ENCODE data around the gene RHOU. TPM values are rescaled to one million over a fixed set of nuclear protein-coding genes. Genes with fewer than 3 reads are reported as not detected.
"Not testable (repeated sequence)": the region's sequence is repeated elsewhere in the genome, so short reads cannot be mapped to it uniquely, and the experiment has no call there.

The RHOU gene
- total RNA-seq, 1 experiment from 2014 or later = 6.5 TPM

GRCh38 chr1:228768355-228769000, 33.2 kb downstream of the RHOU start:
- BruUV-seq (replicated peaks) = no TSS peak
- intact Hi-C loops (cut with micrococcal nuclease; ENCODE audit: unreplicated experiment) = no loop called here
- Mint-ChIP-seq H3K27ac (ENCODE audit: unreplicated experiment) (peak overlapping the region; percentile 18), H3K27me3 (ENCODE audit: unreplicated experiment) (no peaks in the 10 kb centered on the region), H3K4me1 (ENCODE audit: low read depth, unreplicated experiment) (peaks cover 15% of the 10 kb centered on the region), H3K36me3 (ENCODE audit: insufficient read depth, unreplicated experiment) (no peaks in the 10 kb centered on the region), H3K4me3 (ENCODE audit: low read depth, unreplicated experiment) (no peak overlapping the region), H3K9me3 (ENCODE audit: low read depth, unreplicated experiment) (no peaks in the 10 kb centered on the region)
- CTCF ChIA-PET = no interaction called here
- no peak for TF ChIP-seq CTCF (IDR thresholded peaks at IDR 0.05; ENCODE audit: unreplicated experiment)
- DNase-seq = peak; percentile 6

DNA sequence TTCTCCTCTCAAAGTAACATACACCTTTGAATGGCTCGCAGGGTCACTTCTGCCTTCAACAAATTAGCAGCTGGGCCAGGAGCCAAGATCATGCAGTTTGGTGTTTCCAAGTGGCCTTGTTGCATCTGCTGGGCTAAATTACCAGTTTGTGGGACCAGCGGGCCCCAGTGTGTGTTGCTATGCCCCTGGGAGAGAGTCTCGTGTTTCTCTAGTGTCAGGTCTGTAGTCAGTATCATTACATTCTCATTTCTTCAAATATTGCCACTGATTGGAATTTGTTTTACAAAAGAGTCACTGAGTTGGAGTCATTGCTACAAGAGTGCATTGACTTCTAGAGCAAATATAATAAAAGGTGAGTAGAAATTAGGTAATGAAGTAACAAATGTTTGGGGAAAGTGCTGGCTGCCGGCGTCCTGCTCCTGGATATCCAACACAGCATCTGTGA, 35.5 kb downstream of the RHOU start:
- no peak overlapping the region for H3K27ac Mint-ChIP-seq (ENCODE audit: unreplicated experiment)
- no peaks in the 10 kb centered on the region for H3K36me3 Mint-ChIP-seq (ENCODE audit: insufficient read depth, unreplicated experiment)
- CTCF ChIA-PET = no interaction called here
- no TSS peak for BruUV-seq (replicated peaks)
- intact Hi-C loops (cut with micrococcal nuclease; ENCODE audit: unreplicated experiment) = no loop called here
- H3K9me3 Mint-ChIP-seq (ENCODE audit: low read depth, unreplicated experiment) = no peaks in the 10 kb centered on the region
- no peak overlapping the region for H3K4me3 Mint-ChIP-seq (ENCODE audit: low read depth, unreplicated experiment)
- peaks cover 15% of the 10 kb centered on the region for H3K4me1 Mint-ChIP-seq (ENCODE audit: low read depth, unreplicated experiment)
- TF ChIP-seq CTCF (IDR thresholded peaks at IDR 0.05; ENCODE audit: unreplicated experiment) = no peak
- no peaks in the 10 kb centered on the region for H3K27me3 Mint-ChIP-seq (ENCODE audit: unreplicated experiment)
- DNase-seq = no peak

DNA sequence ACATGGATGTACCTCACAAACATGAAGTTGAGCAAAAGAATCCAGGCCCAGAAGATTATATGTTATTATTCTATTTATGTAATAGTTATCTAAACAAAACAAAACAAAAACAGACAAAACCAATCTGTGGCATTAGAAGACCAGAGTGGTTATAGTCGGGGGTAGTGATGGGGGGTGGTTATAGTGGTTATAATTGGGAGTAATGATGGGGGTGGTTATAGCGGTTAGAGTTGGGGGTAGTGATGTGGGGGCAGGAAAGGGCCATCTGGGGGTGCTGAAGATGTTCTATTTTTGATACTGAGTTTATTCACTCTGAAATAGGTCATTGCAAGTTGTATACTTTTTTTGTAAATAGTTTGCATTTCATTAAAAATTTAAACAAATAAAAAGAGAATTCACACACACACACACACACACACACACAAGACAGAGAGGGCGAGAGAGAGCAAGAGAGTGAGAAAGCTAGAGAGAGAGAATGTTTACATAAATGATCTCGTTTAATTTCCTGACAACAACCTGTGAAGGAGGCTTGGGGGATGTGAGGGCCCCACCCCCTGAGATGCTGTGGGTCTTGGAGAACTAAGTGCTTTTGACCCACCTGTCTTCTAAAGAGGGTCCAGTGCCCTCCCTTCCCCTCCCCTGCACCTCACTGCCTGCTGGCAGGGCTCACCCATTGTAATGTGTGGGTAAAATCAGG, 37.4 kb downstream of the RHOU start:
- no peaks in the 10 kb centered on the region for H3K36me3 Mint-ChIP-seq (ENCODE audit: insufficient read depth, unreplicated experiment)
- CTCF ChIA-PET = no interaction called here
- no TSS peak for BruUV-seq (replicated peaks)
- H3K27me3 Mint-ChIP-seq (ENCODE audit: unreplicated experiment) = no peaks in the 10 kb centered on the region
- H3K27ac Mint-ChIP-seq (ENCODE audit: unreplicated experiment) = no peak overlapping the region
- no peak overlapping the region for H3K4me3 Mint-ChIP-seq (ENCODE audit: low read depth, unreplicated experiment)
- intact Hi-C loops (cut with micrococcal nuclease; ENCODE audit: unreplicated experiment) = no loop called here
- H3K4me1 Mint-ChIP-seq (ENCODE audit: low read depth, unreplicated experiment) = peaks cover 10% of the 10 kb centered on the region
- no peak for DNase-seq
- no peak for TF ChIP-seq CTCF (IDR thresholded peaks at IDR 0.05; ENCODE audit: unreplicated experiment)
- H3K9me3 Mint-ChIP-seq (ENCODE audit: low read depth, unreplicated experiment) = no peaks in the 10 kb centered on the region

DNA sequence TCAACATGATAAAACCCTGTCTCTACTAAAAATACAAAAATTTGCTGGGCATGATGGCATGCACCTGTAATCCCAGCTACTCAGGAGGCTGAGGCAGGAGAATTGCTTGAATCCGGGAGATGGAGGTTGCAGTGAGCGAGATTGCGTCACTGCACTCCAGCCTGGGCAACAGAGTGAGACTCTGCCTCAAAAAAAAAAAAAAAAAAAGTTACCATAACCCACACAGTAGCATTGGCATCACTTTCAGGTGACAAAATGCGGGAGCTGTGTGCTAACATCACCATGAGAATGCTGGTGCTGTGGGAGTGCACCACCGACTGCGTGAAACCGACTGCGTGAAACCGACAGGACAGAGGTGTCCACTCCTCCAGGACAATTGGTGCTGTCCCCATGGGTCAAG, 40.7 kb downstream of the RHOU start:
- H3K27me3 Mint-ChIP-seq (ENCODE audit: unreplicated experiment); H3K4me3 Mint-ChIP-seq (ENCODE audit: low read depth, unreplicated experiment); H3K27ac Mint-ChIP-seq (ENCODE audit: unreplicated experiment); DNase-seq; H3K4me1 Mint-ChIP-seq (ENCODE audit: low read depth, unreplicated experiment); CTCF ChIA-PET; H3K36me3 Mint-ChIP-seq (ENCODE audit: insufficient read depth, unreplicated experiment); BruUV-seq (replicated peaks); intact Hi-C loops (cut with micrococcal nuclease; ENCODE audit: unreplicated experiment); H3K9me3 Mint-ChIP-seq (ENCODE audit: low read depth, unreplicated experiment): not testable (repeated sequence)

DNA sequence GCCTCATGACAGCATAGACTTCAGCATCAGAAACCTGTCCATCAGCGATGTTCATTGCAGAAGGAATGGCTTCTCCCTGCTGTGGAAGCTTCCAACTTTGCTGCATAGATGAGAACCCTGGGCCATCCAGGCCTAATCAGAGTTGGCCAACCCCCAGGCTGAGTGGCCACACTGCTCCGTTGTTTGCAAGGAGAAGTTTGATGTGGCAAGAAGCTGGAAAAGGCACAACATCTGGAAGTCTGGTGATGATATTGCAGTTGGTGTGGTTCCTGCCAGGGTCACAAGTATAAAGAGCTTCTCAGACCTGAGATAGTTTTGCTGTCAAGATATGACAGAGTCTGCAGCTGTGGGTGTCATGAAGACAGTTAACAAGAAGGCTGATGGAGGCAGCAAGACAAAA, 41.2 kb downstream of the RHOU start:
- Mint-ChIP-seq H3K36me3 (ENCODE audit: insufficient read depth, unreplicated experiment) (no peaks in the 10 kb centered on the region), H3K4me1 (ENCODE audit: low read depth, unreplicated experiment) (no peaks in the 10 kb centered on the region), H3K27me3 (ENCODE audit: unreplicated experiment) (no peaks in the 10 kb centered on the region), H3K27ac (ENCODE audit: unreplicated experiment) (no peak overlapping the region), H3K9me3 (ENCODE audit: low read depth, unreplicated experiment) (no peaks in the 10 kb centered on the region), H3K4me3 (ENCODE audit: low read depth, unreplicated experiment) (no peak overlapping the region)
- no peak for TF ChIP-seq CTCF (IDR thresholded peaks at IDR 0.05; ENCODE audit: unreplicated experiment)
- no TSS peak for BruUV-seq (replicated peaks)
- CTCF ChIA-PET = no interaction called here
- DNase-seq = no peak
- intact Hi-C loops (cut with micrococcal nuclease; ENCODE audit: unreplicated experiment) = no loop called here

Measured in Calu3 (cell line).